GM21515 (cell line): ENCODE measurements around the gene ROR1.

ENCODE experiments used
- ATAC-seq: cut with Tn5 transposase; IDR thresholded peaks from one replicate; pipeline ENCODE4 v1.9.1; 2021; ENCODE audit not compliant: unreplicated experiment

The ROR1 gene

DNA sequence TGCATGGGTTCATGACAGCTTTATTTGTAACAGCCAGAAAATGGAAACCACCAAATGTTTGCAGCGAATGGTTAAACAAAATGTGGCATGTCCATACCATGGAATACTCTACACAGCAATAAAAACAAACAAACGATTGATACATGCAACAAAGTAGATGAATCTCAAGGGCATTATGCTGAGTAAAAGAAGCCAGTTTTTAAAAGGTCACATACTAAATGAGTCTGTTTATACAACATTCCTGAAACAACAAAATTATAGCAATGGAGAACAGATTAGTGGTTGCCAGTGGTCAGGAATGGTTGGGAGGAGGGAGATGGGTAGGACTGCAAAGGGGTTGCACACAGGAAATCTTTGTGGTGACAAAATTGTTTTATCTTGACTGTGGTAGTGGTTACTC, 227.2 kb downstream of the ROR1 start:
- ATAC-seq = no peak

DNA sequence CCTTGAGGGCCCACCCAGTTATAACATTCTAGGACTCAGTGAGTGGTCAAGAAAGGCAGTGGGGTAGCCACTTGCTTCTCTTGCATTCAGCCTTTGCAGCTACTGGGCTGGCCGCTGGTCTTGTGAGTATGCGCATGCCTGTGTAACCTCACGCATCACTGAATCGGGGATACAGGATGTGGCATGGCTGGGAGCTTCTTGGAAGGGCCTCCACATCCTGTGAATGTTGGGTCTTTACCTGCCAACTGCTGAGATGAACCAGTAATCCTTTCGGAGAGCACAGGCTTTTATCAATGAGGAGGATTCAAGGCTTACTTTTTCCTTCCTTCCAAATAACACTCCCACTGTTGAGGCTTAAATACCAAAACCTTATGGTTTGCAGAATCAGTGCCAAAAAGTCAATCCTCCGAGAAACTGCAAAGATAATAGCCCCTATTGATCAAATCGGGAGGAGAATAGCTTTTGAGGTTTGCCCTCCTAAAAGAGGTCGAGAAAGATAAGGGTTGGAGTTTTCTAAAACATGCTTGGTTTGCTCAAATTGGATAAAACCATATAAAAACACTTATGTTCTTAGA, 230.7 kb downstream of the ROR1 start:
- ATAC-seq = no peak

GRCh38 chr1:64005801-64006200, 232.0 kb downstream of the ROR1 start:
- no peak for ATAC-seq

- ATAC-seq = no peak
Measured at GRCh38 chr1:64006276-64007051, 232.6 kb downstream of the ROR1 start.

DNA sequence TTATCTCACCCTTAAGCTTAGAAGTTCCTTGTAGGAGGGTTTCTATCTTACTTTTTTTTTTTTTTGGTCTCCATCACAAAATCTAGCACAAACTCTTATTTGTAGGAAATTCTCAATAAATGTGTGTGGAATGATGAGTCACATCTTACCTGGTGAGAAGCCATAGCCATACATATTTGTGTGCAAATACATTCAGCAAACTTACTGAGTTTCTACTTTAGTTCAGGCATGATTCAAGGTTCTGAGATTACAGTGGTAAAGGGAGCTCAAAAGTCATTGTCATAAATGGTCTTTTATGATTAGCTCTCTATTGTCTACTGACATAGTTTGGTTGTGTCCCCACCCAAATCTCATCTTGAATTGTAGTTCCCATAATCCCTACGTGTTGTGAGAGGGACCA, 236.5 kb downstream of the ROR1 start:
- no peak for ATAC-seq

DNA sequence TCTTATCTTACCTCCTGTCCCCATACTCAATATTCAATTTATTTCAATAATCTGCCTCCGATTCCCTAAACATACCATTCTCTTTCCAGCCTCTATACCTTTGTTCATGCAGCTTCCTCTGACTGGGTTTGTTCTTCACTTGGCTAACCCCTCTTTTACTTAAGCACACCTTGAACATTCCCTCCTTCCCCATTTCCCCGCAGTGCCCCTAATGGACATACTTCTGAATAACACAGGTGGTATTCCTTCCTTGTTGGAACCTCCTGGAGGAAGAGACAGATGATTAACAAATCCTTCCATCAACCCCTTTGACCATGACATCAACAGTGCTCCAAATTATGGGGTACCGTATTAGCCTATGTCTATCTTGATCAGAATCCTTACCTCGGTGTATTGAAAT, 239.6 kb downstream of the ROR1 start:
- ATAC-seq = no peak

DNA sequence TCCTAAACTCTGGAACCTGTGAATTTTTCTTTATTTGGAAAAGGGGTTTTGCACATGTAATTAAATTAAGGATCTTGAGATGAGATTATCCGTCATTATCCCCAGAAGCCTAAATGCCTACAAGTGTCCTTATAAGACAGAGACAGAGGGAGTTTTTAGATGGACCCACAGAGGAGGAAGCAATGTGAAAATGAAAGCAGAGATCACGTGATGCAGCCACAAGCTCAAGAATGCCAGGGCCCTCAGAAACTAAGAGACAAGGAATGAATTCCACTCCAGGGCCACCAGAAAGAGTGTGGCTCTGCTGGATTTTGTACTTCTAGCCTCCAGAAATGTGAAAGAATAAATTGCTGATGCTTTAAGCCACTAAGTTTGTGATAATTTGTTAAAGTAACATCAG, 246.0 kb downstream of the ROR1 start:
- peak; percentile 69 for ATAC-seq

DNA sequence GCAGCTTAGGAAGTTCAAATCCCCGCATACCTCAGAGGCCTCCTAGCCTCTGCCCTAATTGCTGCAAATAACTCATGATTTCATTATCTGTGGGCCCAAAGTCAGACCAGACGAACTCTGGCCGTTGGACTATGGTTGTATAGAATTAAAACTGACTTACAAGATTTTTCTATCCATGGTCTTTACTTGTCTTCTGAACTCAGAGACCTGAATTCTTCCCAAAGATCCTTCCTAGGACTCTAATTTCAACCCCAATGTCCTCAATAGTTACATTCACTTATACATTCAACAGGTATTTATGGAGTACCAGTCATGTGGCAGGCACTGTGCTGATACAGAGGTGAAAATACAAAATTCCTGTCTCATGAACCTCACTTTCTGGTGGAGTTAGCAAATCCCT, 247.2 kb downstream of the ROR1 start:
- ATAC-seq = no peak

DNA sequence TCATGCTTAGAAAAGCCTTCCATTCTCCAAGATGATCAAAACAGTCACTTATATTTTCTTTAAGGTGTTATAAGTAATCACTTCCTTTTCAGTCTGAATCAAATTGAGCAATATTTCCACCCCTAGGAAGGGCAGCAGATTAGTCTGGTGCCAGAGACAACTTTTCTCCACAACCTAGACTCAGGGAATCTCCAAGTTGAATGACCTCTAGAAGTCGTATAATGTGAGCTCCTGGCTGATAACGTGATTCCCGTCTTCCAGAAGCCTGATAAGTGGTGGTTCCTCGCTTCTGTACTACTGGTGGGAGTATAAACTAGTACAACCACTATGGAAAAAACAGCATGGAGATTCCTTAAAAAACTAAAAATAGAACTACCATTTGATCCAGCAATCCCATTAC, 251.2 kb downstream of the ROR1 start:
- no peak for ATAC-seq

GRCh38 chr1:64029037-64029436, 255.2 kb downstream of the ROR1 start:
- no peak for ATAC-seq

- no peak for ATAC-seq
Measured at GRCh38 chr1:64030411-64030810, 256.6 kb downstream of the ROR1 start.

DNA sequence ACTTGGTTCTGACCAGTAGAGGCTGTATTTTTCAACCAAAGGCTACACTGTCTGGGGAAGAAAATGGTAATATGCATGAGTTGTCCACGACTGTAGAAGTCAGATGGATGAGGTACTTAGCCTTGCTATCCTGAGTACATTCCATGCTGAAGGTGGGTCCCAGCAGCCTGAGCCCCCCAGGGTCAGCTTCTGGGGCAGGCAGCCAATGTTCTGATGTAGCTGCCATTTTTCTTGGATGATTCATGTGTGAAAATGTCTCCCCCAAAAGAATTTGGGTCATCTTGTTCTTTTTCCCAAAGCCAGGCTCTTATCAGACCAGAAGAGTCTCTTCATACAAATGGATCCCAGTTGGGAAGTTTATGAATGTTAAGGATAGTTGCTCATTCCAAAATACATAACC, 257.4 kb downstream of the ROR1 start:
- ATAC-seq = no peak

GRCh38 chr1:64033667-64034220, 259.9 kb downstream of the ROR1 start:
- no peak for ATAC-seq

DNA sequence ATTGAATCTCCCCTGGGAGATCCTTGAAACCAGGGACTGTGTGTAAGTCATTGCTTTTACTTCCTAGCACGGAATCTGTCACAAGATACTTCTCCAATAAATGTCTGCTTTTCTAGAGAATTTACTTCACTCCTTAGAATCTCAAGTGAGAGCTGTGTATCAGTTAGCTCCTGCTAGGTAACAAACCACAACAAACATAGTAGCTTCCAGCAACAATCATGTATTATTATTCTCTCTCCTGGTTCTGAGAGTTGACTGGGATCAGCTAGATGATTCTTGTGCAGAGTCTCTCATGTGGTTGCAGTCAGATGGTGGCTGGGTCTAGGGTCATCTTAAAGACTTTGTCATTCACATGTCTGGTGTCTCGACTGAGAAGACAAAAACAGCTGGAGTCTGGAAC, 262.7 kb downstream of the ROR1 start:
- ATAC-seq = no peak

GRCh38 chr1:64038119-64038518, 264.3 kb downstream of the ROR1 start:
- no peak for ATAC-seq

DNA sequence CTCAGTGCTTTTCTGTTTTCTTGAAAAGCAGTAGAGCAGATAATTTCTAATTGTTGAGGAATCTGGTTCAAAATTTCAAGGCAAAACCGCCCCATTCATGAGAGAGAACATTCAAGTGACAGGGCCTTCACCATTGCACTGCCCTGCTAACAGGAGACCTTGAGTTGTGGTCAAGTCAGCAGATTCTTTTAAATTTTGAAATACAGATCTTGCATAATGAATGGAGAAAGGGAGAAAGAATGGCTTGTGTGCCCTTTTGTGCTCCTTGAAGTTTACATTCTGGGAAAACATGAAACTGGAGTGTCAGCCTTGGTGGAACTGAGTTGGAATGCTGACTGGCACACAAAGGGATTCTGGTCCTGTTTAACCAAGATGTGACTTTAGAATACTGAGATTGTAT, 265.1 kb downstream of the ROR1 start:
- no peak for ATAC-seq

DNA sequence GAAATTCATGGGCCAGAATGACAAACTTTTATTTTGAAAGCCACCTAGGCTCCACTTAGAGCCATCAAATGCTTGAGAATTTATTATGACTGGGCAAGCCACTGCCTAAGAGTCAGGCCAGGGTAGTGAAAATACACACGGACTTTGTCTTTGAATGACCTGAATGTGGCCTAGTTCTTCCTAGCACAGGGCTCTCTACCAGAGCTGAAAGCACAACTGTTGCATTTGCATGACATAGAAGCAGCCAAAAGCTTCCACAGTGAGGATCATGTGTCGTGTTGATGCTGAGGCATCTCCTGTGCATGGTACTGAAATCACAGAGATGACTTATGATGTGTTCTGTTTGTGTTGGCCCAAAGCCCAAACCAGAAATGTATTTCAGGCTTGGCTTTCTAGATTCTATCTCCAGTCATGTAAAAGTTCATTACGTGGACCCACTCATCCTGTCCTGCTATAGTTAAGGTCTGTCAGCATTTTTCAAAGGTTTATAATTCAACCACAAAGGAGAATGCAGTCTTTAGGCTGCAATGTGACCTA, 265.6 kb downstream of the ROR1 start:
- ATAC-seq = no peak

GRCh38 chr1:64041371-64042131, 267.7 kb downstream of the ROR1 start:
- ATAC-seq = no peak

GRCh38 chr1:64042331-64043100, 268.7 kb downstream of the ROR1 start:
- ATAC-seq = no peak

DNA sequence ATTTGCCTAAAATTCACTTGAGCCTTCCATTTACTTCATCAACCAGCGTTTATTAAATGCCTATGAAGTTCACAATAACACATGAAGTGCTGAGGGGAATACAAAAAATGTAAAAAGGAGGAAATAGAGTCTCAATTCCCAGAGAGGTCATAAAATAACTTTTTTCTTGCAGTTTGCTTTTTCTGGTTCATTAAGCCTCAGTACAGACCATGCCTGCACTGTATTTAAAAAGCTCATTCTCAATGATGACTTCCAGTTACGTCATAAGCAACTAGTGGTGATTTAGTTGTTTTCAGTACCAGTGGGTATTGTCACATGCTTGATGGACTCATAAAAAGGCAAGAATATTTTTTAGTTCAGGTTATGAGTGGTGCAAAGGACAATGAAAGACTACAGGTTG, 269.5 kb downstream of the ROR1 start:
- ATAC-seq = no peak

GRCh38 chr1:64043976-64044375, 270.2 kb downstream of the ROR1 start:
- ATAC-seq = no peak
